ENCODE results near the gene USP8.

Gene USP8

GRCh38 chr15:50523851-50524251 lies 99.6 kb downstream of the USP8 start:
- Histone ChIP-seq H3K4me2 (ENCODE audit: insufficient read depth, low read length, poor library complexity, severe bottlenecking) (no peak overlapping the region), H2BK120ac (ENCODE audit: low read depth, low read length) (no peak overlapping the region), H3K23ac (ENCODE audit: low read depth, low read length, poor library complexity) (no peak overlapping the region), H4K91ac (ENCODE audit: low read depth, low read length, poor library complexity) (no peak overlapping the region), H3K27ac (replicated peaks; ENCODE audit: low read length) (no peak overlapping the region), H3K27me3 (ENCODE audit: control insufficient read depth in 3 of 3, insufficient read depth in 3 of 3, low read depth in 1 of 3, low read length in 3 of 3) (no peaks in the 10 kb centered on the region), H3K79me1 (ENCODE audit: low read depth, low read length) (no peaks in the 10 kb centered on the region), H3K9ac (ENCODE audit: low read depth, low read length, poor library complexity) (no peak overlapping the region), H3K14ac (ENCODE audit: low read length) (no peak overlapping the region), H2BK15ac (ENCODE audit: low read length) (no peak overlapping the region), H2AK5ac (ENCODE audit: low read depth, low read length) (no peak overlapping the region), H3K9me3 (replicated peaks in 1 of 2; ENCODE audit: control insufficient read depth in 2 of 2, insufficient read depth in 1 of 2, low read depth in 1 of 2, low read length in 2 of 2) (no peaks in the 10 kb centered on the region), H2BK12ac (ENCODE audit: low read length) (no peak overlapping the region), H2BK5ac (ENCODE audit: low read length) (no peak overlapping the region), H2AFZ (ENCODE audit: low read length) (no peak overlapping the region), H4K8ac (ENCODE audit: low read depth, low read length) (no peak overlapping the region), H3K4me3 (ENCODE audit: low read length in 2 of 2) (no peak overlapping the region), H3K36me3 (replicated peaks in 1 of 2; ENCODE audit: control insufficient read depth in 2 of 2, insufficient read depth in 2 of 2, low read length in 2 of 2) (no peaks in the 10 kb centered on the region), H3K4ac (ENCODE audit: low read length) (no peak overlapping the region), H3K4me1 (ENCODE audit: control insufficient read depth in 2 of 2, insufficient read depth in 1 of 2, low read depth in 1 of 2, low read length in 2 of 2) (no peaks in the 10 kb centered on the region), H3K18ac (ENCODE audit: low read length) (no peak overlapping the region)
- no CpG with 5 or more reads among the region's 5 CpGs for WGBS, 2 donors (ENCODE audit: extremely low coverage in 2 of 2, insufficient read length in 2 of 2, insufficient replicate concordance in 1 of 2)
- no peak for DNase-seq (ENCODE audit: low spot score)

DNA sequence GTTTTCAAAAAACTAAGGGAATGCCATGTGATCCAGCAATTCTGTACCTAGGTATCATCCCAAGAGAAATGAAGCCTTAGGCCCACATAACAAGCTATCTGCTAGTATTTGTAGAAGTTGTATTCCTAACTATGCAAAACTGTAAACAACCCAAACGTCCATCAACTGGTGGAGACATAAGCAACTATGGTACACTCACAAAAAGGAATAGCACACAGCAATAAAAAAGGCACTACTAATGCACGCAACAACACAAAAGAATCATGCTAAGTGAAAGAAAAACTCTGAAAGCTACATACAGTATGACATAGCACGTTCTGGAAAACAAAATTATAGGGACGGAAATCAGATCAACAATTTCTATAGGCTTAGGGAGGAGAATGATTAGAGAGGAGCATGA lies 107.0 kb downstream of the USP8 start:
- no peak overlapping the region for H2BK12ac ChIP-seq (ENCODE audit: low read length)
- H3K18ac ChIP-seq (ENCODE audit: low read length): no peak overlapping the region
- H3K27me3 ChIP-seq (ENCODE audit: control insufficient read depth in 3 of 3, insufficient read depth in 3 of 3, low read depth in 1 of 3, low read length in 3 of 3): no peaks in the 10 kb centered on the region
- H3K36me3 ChIP-seq (replicated peaks in 1 of 2; ENCODE audit: control insufficient read depth in 2 of 2, insufficient read depth in 2 of 2, low read length in 2 of 2): no peaks in the 10 kb centered on the region
- WGBS, 2 donors (ENCODE audit: extremely low coverage in 2 of 2, insufficient read length in 2 of 2, insufficient replicate concordance in 1 of 2): no CpG with 5 or more reads among the region's 4 CpGs
- H2BK5ac ChIP-seq (ENCODE audit: low read length): no peak overlapping the region
- H3K79me1 ChIP-seq (ENCODE audit: low read depth, low read length): no peaks in the 10 kb centered on the region
- H2BK120ac ChIP-seq (ENCODE audit: low read depth, low read length): no peak overlapping the region
- no peak overlapping the region for H3K4me3 ChIP-seq (ENCODE audit: low read length in 2 of 2)
- no peak overlapping the region for H4K8ac ChIP-seq (ENCODE audit: low read depth, low read length)
- no peaks in the 10 kb centered on the region for H3K9me3 ChIP-seq (replicated peaks in 1 of 2; ENCODE audit: control insufficient read depth in 2 of 2, insufficient read depth in 1 of 2, low read depth in 1 of 2, low read length in 2 of 2)
- no peak overlapping the region for H3K27ac ChIP-seq (replicated peaks; ENCODE audit: low read length)
- no peak overlapping the region for H3K9ac ChIP-seq (ENCODE audit: low read depth, low read length, poor library complexity)
- H3K14ac ChIP-seq (ENCODE audit: low read length): no peak overlapping the region
- no peak for DNase-seq (ENCODE audit: low spot score)
- no peak overlapping the region for H4K91ac ChIP-seq (ENCODE audit: low read depth, low read length, poor library complexity)
- H3K4me2 ChIP-seq (ENCODE audit: insufficient read depth, low read length, poor library complexity, severe bottlenecking): no peak overlapping the region
- no peak overlapping the region for H3K23ac ChIP-seq (ENCODE audit: low read depth, low read length, poor library complexity)
- H2BK15ac ChIP-seq (ENCODE audit: low read length): no peak overlapping the region
- no peaks in the 10 kb centered on the region for H3K4me1 ChIP-seq (ENCODE audit: control insufficient read depth in 2 of 2, insufficient read depth in 1 of 2, low read depth in 1 of 2, low read length in 2 of 2)
- no peak overlapping the region for H3K4ac ChIP-seq (ENCODE audit: low read length)
- H2AFZ ChIP-seq (ENCODE audit: low read length): no peak overlapping the region
- H2AK5ac ChIP-seq (ENCODE audit: low read depth, low read length): no peak overlapping the region

DNA sequence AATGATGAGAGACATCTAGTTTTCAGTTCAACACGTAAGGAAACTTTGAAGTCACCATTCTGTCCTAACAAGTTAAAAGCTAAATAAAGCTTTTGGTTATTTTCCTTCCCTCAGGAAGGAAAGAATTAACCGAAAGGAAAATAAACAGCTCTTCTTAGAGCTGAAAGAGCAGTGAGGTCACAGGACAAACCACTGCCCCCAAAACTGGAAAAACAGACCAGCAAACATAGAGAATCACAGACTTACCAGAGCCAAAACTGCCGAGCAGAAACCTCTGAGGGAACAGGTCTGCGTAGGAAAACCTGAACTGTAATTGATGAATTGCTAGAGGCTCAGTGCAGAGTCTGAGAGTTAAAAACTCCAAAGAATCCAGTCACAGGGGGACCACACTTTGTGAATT lies 107.6 kb downstream of the USP8 start:
- Histone ChIP-seq H3K14ac (ENCODE audit: low read length) (no peak overlapping the region), H4K8ac (ENCODE audit: low read depth, low read length) (no peak overlapping the region), H2AFZ (ENCODE audit: low read length) (no peak overlapping the region), H3K18ac (ENCODE audit: low read length) (no peak overlapping the region), H3K9ac (ENCODE audit: low read depth, low read length, poor library complexity) (no peak overlapping the region), H3K23ac (ENCODE audit: low read depth, low read length, poor library complexity) (no peak overlapping the region), H4K91ac (ENCODE audit: low read depth, low read length, poor library complexity) (no peak overlapping the region), H2BK12ac (ENCODE audit: low read length) (no peak overlapping the region), H3K36me3 (replicated peaks in 1 of 2; ENCODE audit: control insufficient read depth in 2 of 2, insufficient read depth in 2 of 2, low read length in 2 of 2) (no peaks in the 10 kb centered on the region), H3K79me1 (ENCODE audit: low read depth, low read length) (no peaks in the 10 kb centered on the region), H3K27ac (replicated peaks; ENCODE audit: low read length) (no peak overlapping the region), H3K4ac (ENCODE audit: low read length) (no peak overlapping the region), H3K4me2 (ENCODE audit: insufficient read depth, low read length, poor library complexity, severe bottlenecking) (no peak overlapping the region), H2AK5ac (ENCODE audit: low read depth, low read length) (no peak overlapping the region), H2BK5ac (ENCODE audit: low read length) (no peak overlapping the region), H2BK15ac (ENCODE audit: low read length) (no peak overlapping the region), H2BK120ac (ENCODE audit: low read depth, low read length) (no peak overlapping the region), H3K4me3 (ENCODE audit: low read length in 2 of 2) (no peak overlapping the region), H3K9me3 (replicated peaks in 1 of 2; ENCODE audit: control insufficient read depth in 2 of 2, insufficient read depth in 1 of 2, low read depth in 1 of 2, low read length in 2 of 2) (no peaks in the 10 kb centered on the region), H3K4me1 (ENCODE audit: control insufficient read depth in 2 of 2, insufficient read depth in 1 of 2, low read depth in 1 of 2, low read length in 2 of 2) (no peaks in the 10 kb centered on the region), H3K27me3 (ENCODE audit: control insufficient read depth in 3 of 3, insufficient read depth in 3 of 3, low read depth in 1 of 3, low read length in 3 of 3) (no peaks in the 10 kb centered on the region)
- WGBS, 2 donors (ENCODE audit: extremely low coverage in 2 of 2, insufficient read length in 2 of 2, insufficient replicate concordance in 1 of 2): no CpG with 5 or more reads among the region's 4 CpGs
- no peak for DNase-seq (ENCODE audit: low spot score)

DNA sequence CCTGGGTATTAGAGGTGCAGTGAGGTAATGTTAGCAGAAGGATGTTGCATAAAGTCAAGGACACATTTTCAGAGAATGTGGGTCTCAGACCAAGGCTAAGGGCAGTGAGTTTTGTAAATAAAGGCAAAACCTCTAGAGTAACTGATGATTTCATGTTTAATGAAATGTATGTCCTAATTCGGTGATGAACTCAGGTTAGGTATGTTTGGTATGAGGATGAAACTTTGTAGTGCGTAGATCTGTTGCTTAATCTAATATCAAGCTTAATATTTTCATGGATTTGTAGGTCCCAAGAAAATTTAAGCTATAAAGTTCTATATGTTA lies 118.6 kb downstream of the USP8 start:
- no peak overlapping the region for H3K14ac ChIP-seq (ENCODE audit: low read length)
- H4K91ac ChIP-seq (ENCODE audit: low read depth, low read length, poor library complexity): no peak overlapping the region
- no peak overlapping the region for H2BK15ac ChIP-seq (ENCODE audit: low read length)
- no CpG with 5 or more reads among the region's 2 CpGs for WGBS, 2 donors (ENCODE audit: extremely low coverage in 2 of 2, insufficient read length in 2 of 2, insufficient replicate concordance in 1 of 2)
- no peak overlapping the region for H2BK5ac ChIP-seq (ENCODE audit: low read length)
- DNase-seq (ENCODE audit: low spot score): no peak
- no peak overlapping the region for H3K4me3 ChIP-seq (ENCODE audit: low read length in 2 of 2)
- no peak overlapping the region for H3K4me2 ChIP-seq (ENCODE audit: insufficient read depth, low read length, poor library complexity, severe bottlenecking)
- H3K9me3 ChIP-seq (replicated peaks in 1 of 2; ENCODE audit: control insufficient read depth in 2 of 2, insufficient read depth in 1 of 2, low read depth in 1 of 2, low read length in 2 of 2): no peaks in the 10 kb centered on the region
- H2AK5ac ChIP-seq (ENCODE audit: low read depth, low read length): no peak overlapping the region
- H3K18ac ChIP-seq (ENCODE audit: low read length): no peak overlapping the region
- H2BK120ac ChIP-seq (ENCODE audit: low read depth, low read length): no peak overlapping the region
- H3K4ac ChIP-seq (ENCODE audit: low read length): no peak overlapping the region
- no peaks in the 10 kb centered on the region for H3K27me3 ChIP-seq (ENCODE audit: control insufficient read depth in 3 of 3, insufficient read depth in 3 of 3, low read depth in 1 of 3, low read length in 3 of 3)
- H3K4me1 ChIP-seq (ENCODE audit: control insufficient read depth in 2 of 2, insufficient read depth in 1 of 2, low read depth in 1 of 2, low read length in 2 of 2): peaks cover 0 to 2% of the 10 kb centered on the region in 2 donors
- no peak overlapping the region for H3K27ac ChIP-seq (replicated peaks; ENCODE audit: low read length)
- no peak overlapping the region for H2AFZ ChIP-seq (ENCODE audit: low read length)
- no peak overlapping the region for H3K23ac ChIP-seq (ENCODE audit: low read depth, low read length, poor library complexity)
- H3K79me1 ChIP-seq (ENCODE audit: low read depth, low read length): peaks cover 3% of the 10 kb centered on the region
- H3K36me3 ChIP-seq (replicated peaks in 1 of 2; ENCODE audit: control insufficient read depth in 2 of 2, insufficient read depth in 2 of 2, low read length in 2 of 2): no peaks in the 10 kb centered on the region
- H4K8ac ChIP-seq (ENCODE audit: low read depth, low read length): no peak overlapping the region
- no peak overlapping the region for H2BK12ac ChIP-seq (ENCODE audit: low read length)
- no peak overlapping the region for H3K9ac ChIP-seq (ENCODE audit: low read depth, low read length, poor library complexity)

Data from neuronal stem cell (in vitro differentiated cells).